Measurements from ENCODE around the gene TMPRSS13. TPM values are rescaled to one million over a fixed set of nuclear protein-coding genes. Genes with fewer than 3 reads are reported as not detected.

TMPRSS13 gene
- total RNA-seq, 4 donors from 2014 or later: 11.1 to 31.7 (median 21.0) TPM

DNA sequence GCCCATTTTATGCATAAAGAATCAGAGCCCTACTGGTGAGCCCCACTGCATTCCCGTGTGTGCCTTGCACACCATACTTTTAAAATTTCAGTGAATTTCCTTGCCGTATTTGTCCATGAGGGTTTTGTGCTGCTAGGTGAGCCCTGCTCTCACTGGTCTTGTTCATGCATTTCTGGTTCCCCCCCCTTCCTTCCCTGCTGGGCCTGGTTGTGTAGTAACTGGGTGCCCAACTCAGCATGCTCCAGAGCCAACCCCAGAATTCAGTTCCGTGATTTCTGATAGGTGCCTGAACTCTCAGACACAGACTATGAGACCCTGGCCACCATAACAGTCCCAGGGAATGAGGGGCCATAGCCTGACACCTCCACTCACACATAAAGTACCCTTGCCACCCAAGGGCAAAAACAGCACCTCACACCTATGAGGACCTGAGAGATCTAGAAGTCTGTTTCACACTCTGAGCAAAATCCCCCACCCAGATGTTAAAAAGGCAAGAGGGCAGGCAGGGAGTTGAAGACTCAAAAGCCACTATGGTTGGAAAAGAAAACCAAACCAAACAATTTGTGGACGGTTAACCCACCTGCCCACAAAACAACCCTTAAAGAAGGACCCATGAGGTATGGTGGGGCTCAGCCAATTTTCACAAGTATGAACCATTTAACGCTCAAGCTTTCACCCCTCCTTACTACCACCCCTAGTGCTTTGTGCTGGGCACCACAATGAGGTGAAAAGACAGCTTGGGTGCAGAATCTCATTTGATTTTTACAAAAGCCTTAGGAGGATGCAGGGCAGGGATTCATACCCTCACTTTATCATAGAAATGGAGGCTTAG lies 40.2 kb upstream of the TMPRSS13 start:
- peaks cover 0 to 23% (median 11%) of the 10 kb centered on the region in 3 donors for H3K4me1 ChIP-seq
- intact Hi-C loops (cut with DNase I): no loop called here
- H3K36me3 ChIP-seq: no peaks in the 10 kb centered on the region
- no peak overlapping the region for H3K4me3 ChIP-seq
- no peak overlapping the region for H3K27ac ChIP-seq
- DNase-seq: no peak
- H3K9me3 ChIP-seq: no peaks in the 10 kb centered on the region
- 95 to 97% methylated on average over 5 of the region's 5 CpGs for WGBS, 2 donors
- peaks cover 0 to 18% (median 0%) of the 10 kb centered on the region in 4 donors for H3K27me3 ChIP-seq
- no peak for TF ChIP-seq CTCF (IDR thresholded peaks at IDR 0.05)
- no peak for TF ChIP-seq POLR2A (IDR thresholded peaks at IDR 0.05)

DNA sequence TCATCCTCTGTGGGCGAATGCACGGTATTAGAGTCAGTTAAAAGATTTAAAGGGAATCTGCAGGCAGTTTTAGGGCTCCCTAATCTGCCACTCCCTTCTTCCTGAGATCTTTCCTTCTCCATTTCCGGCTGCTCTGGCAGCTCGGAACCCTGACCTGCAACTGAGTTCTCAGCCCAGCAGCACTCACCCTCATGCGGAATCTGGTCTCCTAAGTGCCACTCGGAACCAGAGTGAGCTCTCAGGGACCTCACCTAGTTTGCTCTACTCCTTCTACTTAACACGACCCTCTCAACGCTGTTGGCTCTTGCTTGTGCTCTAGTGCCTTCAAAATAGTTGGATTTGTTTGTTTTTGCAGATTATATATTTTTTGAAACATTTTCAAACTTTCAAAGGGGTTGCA lies 37.7 kb upstream of the TMPRSS13 start:
- Histone ChIP-seq H3K4me1 (peaks cover 0 to 11% (median 5%) of the 10 kb centered on the region in 3 donors), H3K9me3 (no peaks in the 10 kb centered on the region), H3K27ac (no peak overlapping the region), H3K4me3 (no peak overlapping the region), H3K36me3 (no peaks in the 10 kb centered on the region), H3K27me3 (peaks cover 0 to 6% (median 0%) of the 10 kb centered on the region in 4 donors)
- WGBS, 2 donors: 71 to 83% methylated on average over 8 of the region's 8 CpGs
- intact Hi-C loops (cut with DNase I): no loop called here
- no peak for DNase-seq
- TF ChIP-seq POLR2A (IDR thresholded peaks at IDR 0.05) (no peak), CTCF (IDR thresholded peaks at IDR 0.05) (no peak)

DNA sequence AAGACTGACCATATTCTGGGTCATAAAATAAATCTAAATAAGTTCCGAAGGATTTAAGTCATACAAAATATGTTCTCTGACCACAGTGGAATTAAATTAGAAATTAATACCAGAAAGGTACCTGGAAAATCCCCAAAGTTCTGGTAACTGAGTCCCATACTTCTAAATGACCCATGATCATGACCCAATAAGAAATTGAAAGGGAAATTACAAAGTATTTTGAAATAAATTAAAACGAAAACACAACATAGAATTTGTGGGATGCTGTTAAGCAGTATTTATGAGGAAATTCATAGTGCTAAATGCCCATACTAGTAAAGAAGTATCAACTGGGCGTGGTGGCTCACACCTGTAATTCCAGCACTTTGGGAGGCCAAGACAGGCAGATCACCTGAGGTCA lies 33.6 kb upstream of the TMPRSS13 start:
- no peak overlapping the region for H3K4me3 ChIP-seq
- 83 to 89% methylated on average over 3 of the region's 3 CpGs for WGBS, 2 donors
- no peaks in the 10 kb centered on the region for H3K27me3 ChIP-seq
- no peak for DNase-seq
- no peak for TF ChIP-seq CTCF (IDR thresholded peaks at IDR 0.05)
- TF ChIP-seq POLR2A (IDR thresholded peaks at IDR 0.05): no peak
- no peaks in the 10 kb centered on the region for H3K36me3 ChIP-seq
- intact Hi-C loops (cut with DNase I): no loop called here
- no peaks in the 10 kb centered on the region for H3K9me3 ChIP-seq
- no peaks in the 10 kb centered on the region for H3K4me1 ChIP-seq
- no peak overlapping the region for H3K27ac ChIP-seq

DNA sequence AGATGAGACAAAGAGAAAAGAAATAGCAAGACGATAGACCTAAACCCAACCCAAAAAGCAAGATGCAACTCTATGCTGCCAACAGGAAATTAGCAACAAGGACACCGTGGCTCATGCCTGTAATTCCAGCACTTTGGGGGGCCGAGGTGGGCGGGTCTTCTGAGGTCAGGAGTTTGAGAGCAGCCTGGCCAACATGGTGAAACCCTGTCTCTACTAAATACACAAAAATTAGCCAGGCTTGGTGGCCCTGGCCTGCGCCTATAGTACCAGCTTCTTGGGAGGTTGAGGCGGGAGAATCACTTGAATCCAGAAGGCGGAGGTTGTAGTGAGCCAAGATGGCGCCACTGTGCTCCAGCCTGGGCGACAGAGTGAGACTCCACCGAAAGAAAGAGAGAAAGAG lies 32.7 kb upstream of the TMPRSS13 start:
- Histone ChIP-seq H3K27ac (no peak overlapping the region), H3K9me3 (no peaks in the 10 kb centered on the region), H3K4me1 (no peaks in the 10 kb centered on the region), H3K4me3 (no peak overlapping the region), H3K27me3 (no peaks in the 10 kb centered on the region), H3K36me3 (no peaks in the 10 kb centered on the region)
- WGBS, 2 donors: 86 to 89% methylated on average over 10 of the region's 10 CpGs
- TF ChIP-seq POLR2A (IDR thresholded peaks at IDR 0.05) (no peak), CTCF (IDR thresholded peaks at IDR 0.05) (no peak)
- no peak for DNase-seq
- intact Hi-C loops (cut with DNase I): no loop called here

GRCh38 chr11:117960406-117960805 lies 31.2 kb upstream of the TMPRSS13 start:
- H3K4me1 ChIP-seq: no peaks in the 10 kb centered on the region
- no peaks in the 10 kb centered on the region for H3K36me3 ChIP-seq
- no peak overlapping the region for H3K4me3 ChIP-seq
- no peaks in the 10 kb centered on the region for H3K27me3 ChIP-seq
- no peaks in the 10 kb centered on the region for H3K9me3 ChIP-seq
- intact Hi-C loops (cut with DNase I): no loop called here
- DNase-seq: no peak
- WGBS, 2 donors: 56 to 64% methylated on average over 1 of the region's 1 CpG
- H3K27ac ChIP-seq: no peak overlapping the region
- TF ChIP-seq CTCF (IDR thresholded peaks at IDR 0.05): no peak
- TF ChIP-seq POLR2A (IDR thresholded peaks at IDR 0.05): no peak

Data from esophagus squamous epithelium (tissue), 5 donors.